Islet of Langerhans (tissue), 1 donor: ENCODE measurements around the gene PDLIM7.
"Not testable (repeated sequence)": the region's sequence is repeated elsewhere in the genome, so short reads cannot be mapped to it uniquely, and the experiment has no call there.

ENCODE experiments used
- FAIRE-seq: peaks from one replicate; lab custom pipeline; 2011; peaks lifted over from hg19 to GRCh38; lab: Jason Lieb, UNC

PDLIM7 gene

GRCh38 chr5:177497292-177498012, at the start of gene PDLIM7:
Gene PDLIM7, minus strand, starts transcription at chr5:177497604. Its CDS starts 1,092 bp downstream, at chr5:177496512.
- FAIRE-seq = no peak

- no peak for FAIRE-seq
Measured at GRCh38 chr5:177546258-177546741, 48.9 kb upstream of the PDLIM7 start.

- no peak for FAIRE-seq
Measured at GRCh38 chr5:177545487-177546257, 48.3 kb upstream of the PDLIM7 start.

- FAIRE-seq = no peak
Measured at GRCh38 chr5:177542816-177543465, 45.5 kb upstream of the PDLIM7 start.

GRCh38 chr5:177540438-177540837, 43.0 kb upstream of the PDLIM7 start:
- no peak for FAIRE-seq

GRCh38 chr5:177539411-177539810, 42.0 kb upstream of the PDLIM7 start:
- no peak for FAIRE-seq

GRCh38 chr5:177538876-177539275, 41.5 kb upstream of the PDLIM7 start:
- no peak for FAIRE-seq

- FAIRE-seq = no peak
Measured at GRCh38 chr5:177537389-177538361, 40.3 kb upstream of the PDLIM7 start.

- no peak for FAIRE-seq
Measured at GRCh38 chr5:177536386-177536785, 39.0 kb upstream of the PDLIM7 start.

GRCh38 chr5:177535125-177535524, 37.7 kb upstream of the PDLIM7 start:
- no peak for FAIRE-seq

- FAIRE-seq = not testable (repeated sequence)
Measured at GRCh38 chr5:177534433-177534832, 37.0 kb upstream of the PDLIM7 start.

- FAIRE-seq = no peak
Measured at GRCh38 chr5:177531209-177531940, 34.0 kb upstream of the PDLIM7 start.

- no peak for FAIRE-seq
Measured at GRCh38 chr5:177530638-177531037, 33.2 kb upstream of the PDLIM7 start.

- FAIRE-seq = no peak
Measured at GRCh38 chr5:177529247-177530203, 32.1 kb upstream of the PDLIM7 start.

- FAIRE-seq = no peak
Measured at GRCh38 chr5:177528631-177529030, 31.2 kb upstream of the PDLIM7 start.

GRCh38 chr5:177527595-177527994, 30.2 kb upstream of the PDLIM7 start:
- no peak for FAIRE-seq

GRCh38 chr5:177526791-177527190, 29.4 kb upstream of the PDLIM7 start:
- FAIRE-seq = no peak

- no peak for FAIRE-seq
Measured at GRCh38 chr5:177526191-177526590, 28.8 kb upstream of the PDLIM7 start.

- no peak for FAIRE-seq
Measured at GRCh38 chr5:177524941-177525655, 27.7 kb upstream of the PDLIM7 start.
